Measurements from ENCODE around the gene LRRC4C.
"Not testable (repeated sequence)": the region's sequence is repeated elsewhere in the genome, so short reads cannot be mapped to it uniquely, and the experiment has no call there.

Gene LRRC4C

GRCh38 chr11:40203606-40204005 is 1255.8 kb downstream of the LRRC4C start:
- Histone ChIP-seq H3K4me2 (ENCODE audit: low read length) (no peak overlapping the region), H3K9me3 (replicated peaks; ENCODE audit: low read length) (peaks cover 10% of the 10 kb centered on the region), H3K36me3 (ENCODE audit: insufficient read depth, low read length) (no peaks in the 10 kb centered on the region), H3K4me3 (ENCODE audit: low read length) (no peak overlapping the region), H3K27me3 (ENCODE audit: control insufficient read depth, insufficient read depth, low read length) (no peaks in the 10 kb centered on the region), H3K4me1 (ENCODE audit: control insufficient read depth, insufficient read depth, low read length) (no peaks in the 10 kb centered on the region), H3K9ac (ENCODE audit: low read depth, low read length) (no peak overlapping the region)

- no peaks in the 10 kb centered on the region for H3K4me1 ChIP-seq (ENCODE audit: control insufficient read depth, insufficient read depth, low read length)
- no peak overlapping the region for H3K4me2 ChIP-seq (ENCODE audit: low read length)
- no peak overlapping the region for H3K9ac ChIP-seq (ENCODE audit: low read depth, low read length)
- H3K9me3 ChIP-seq (replicated peaks; ENCODE audit: low read length) = peaks cover 10% of the 10 kb centered on the region
- H3K36me3 ChIP-seq (ENCODE audit: insufficient read depth, low read length) = no peaks in the 10 kb centered on the region
- no peak overlapping the region for H3K4me3 ChIP-seq (ENCODE audit: low read length)
- H3K27me3 ChIP-seq (ENCODE audit: control insufficient read depth, insufficient read depth, low read length) = no peaks in the 10 kb centered on the region
These were observed 1256.7 kb downstream of the LRRC4C start for GRCh38 chr11:40202589-40203270.

- not testable (repeated sequence) for H3K4me3 ChIP-seq (ENCODE audit: low read length); H3K27me3 ChIP-seq (ENCODE audit: control insufficient read depth, insufficient read depth, low read length); H3K36me3 ChIP-seq (ENCODE audit: insufficient read depth, low read length); H3K4me2 ChIP-seq (ENCODE audit: low read length); H3K4me1 ChIP-seq (ENCODE audit: control insufficient read depth, insufficient read depth, low read length); H3K9ac ChIP-seq (ENCODE audit: low read depth, low read length); H3K9me3 ChIP-seq (replicated peaks; ENCODE audit: low read length)
These were observed 1266.9 kb downstream of the LRRC4C start for GRCh38 chr11:40192590-40192989.

GRCh38 chr11:40190294-40190693 is 1269.2 kb downstream of the LRRC4C start:
- Histone ChIP-seq H3K9ac (ENCODE audit: low read depth, low read length) (no peak overlapping the region), H3K4me1 (ENCODE audit: control insufficient read depth, insufficient read depth, low read length) (no peaks in the 10 kb centered on the region), H3K4me3 (ENCODE audit: low read length) (no peak overlapping the region), H3K4me2 (ENCODE audit: low read length) (no peak overlapping the region), H3K27me3 (ENCODE audit: control insufficient read depth, insufficient read depth, low read length) (no peaks in the 10 kb centered on the region), H3K36me3 (ENCODE audit: insufficient read depth, low read length) (no peaks in the 10 kb centered on the region), H3K9me3 (replicated peaks; ENCODE audit: low read length) (peaks cover 3% of the 10 kb centered on the region)

- H3K9me3 ChIP-seq (replicated peaks; ENCODE audit: low read length) = peaks cover 3% of the 10 kb centered on the region
- H3K36me3 ChIP-seq (ENCODE audit: insufficient read depth, low read length) = no peaks in the 10 kb centered on the region
- no peak overlapping the region for H3K4me2 ChIP-seq (ENCODE audit: low read length)
- no peaks in the 10 kb centered on the region for H3K4me1 ChIP-seq (ENCODE audit: control insufficient read depth, insufficient read depth, low read length)
- H3K27me3 ChIP-seq (ENCODE audit: control insufficient read depth, insufficient read depth, low read length) = no peaks in the 10 kb centered on the region
- no peak overlapping the region for H3K4me3 ChIP-seq (ENCODE audit: low read length)
- H3K9ac ChIP-seq (ENCODE audit: low read depth, low read length) = no peak overlapping the region
These were observed 1270.6 kb downstream of the LRRC4C start for GRCh38 chr11:40188848-40189247.

- H3K9ac ChIP-seq (ENCODE audit: low read depth, low read length) = no peak overlapping the region
- H3K4me3 ChIP-seq (ENCODE audit: low read length) = no peak overlapping the region
- peaks cover 3% of the 10 kb centered on the region for H3K9me3 ChIP-seq (replicated peaks; ENCODE audit: low read length)
- no peak overlapping the region for H3K4me2 ChIP-seq (ENCODE audit: low read length)
- H3K27me3 ChIP-seq (ENCODE audit: control insufficient read depth, insufficient read depth, low read length) = no peaks in the 10 kb centered on the region
- no peaks in the 10 kb centered on the region for H3K36me3 ChIP-seq (ENCODE audit: insufficient read depth, low read length)
- H3K4me1 ChIP-seq (ENCODE audit: control insufficient read depth, insufficient read depth, low read length) = no peaks in the 10 kb centered on the region
These were observed 1272.2 kb downstream of the LRRC4C start for GRCh38 chr11:40187295-40187694.

GRCh38 chr11:40186437-40187263 is 1272.8 kb downstream of the LRRC4C start:
- Histone ChIP-seq H3K36me3 (ENCODE audit: insufficient read depth, low read length) (no peaks in the 10 kb centered on the region), H3K9me3 (replicated peaks; ENCODE audit: low read length) (no peaks in the 10 kb centered on the region), H3K9ac (ENCODE audit: low read depth, low read length) (no peak overlapping the region), H3K27me3 (ENCODE audit: control insufficient read depth, insufficient read depth, low read length) (no peaks in the 10 kb centered on the region), H3K4me3 (ENCODE audit: low read length) (no peak overlapping the region), H3K4me1 (ENCODE audit: control insufficient read depth, insufficient read depth, low read length) (no peaks in the 10 kb centered on the region), H3K4me2 (ENCODE audit: low read length) (no peak overlapping the region)

- H3K9me3 ChIP-seq (replicated peaks; ENCODE audit: low read length) = no peaks in the 10 kb centered on the region
- no peaks in the 10 kb centered on the region for H3K4me1 ChIP-seq (ENCODE audit: control insufficient read depth, insufficient read depth, low read length)
- H3K9ac ChIP-seq (ENCODE audit: low read depth, low read length) = no peak overlapping the region
- H3K4me3 ChIP-seq (ENCODE audit: low read length) = no peak overlapping the region
- H3K4me2 ChIP-seq (ENCODE audit: low read length) = no peak overlapping the region
- H3K27me3 ChIP-seq (ENCODE audit: control insufficient read depth, insufficient read depth, low read length) = no peaks in the 10 kb centered on the region
- no peaks in the 10 kb centered on the region for H3K36me3 ChIP-seq (ENCODE audit: insufficient read depth, low read length)
These were observed 1273.7 kb downstream of the LRRC4C start for GRCh38 chr11:40185793-40186192.

- Histone ChIP-seq H3K27me3 (ENCODE audit: control insufficient read depth, insufficient read depth, low read length) (no peaks in the 10 kb centered on the region), H3K4me1 (ENCODE audit: control insufficient read depth, insufficient read depth, low read length) (no peaks in the 10 kb centered on the region), H3K9ac (ENCODE audit: low read depth, low read length) (no peak overlapping the region), H3K4me2 (ENCODE audit: low read length) (no peak overlapping the region), H3K9me3 (replicated peaks; ENCODE audit: low read length) (no peaks in the 10 kb centered on the region), H3K36me3 (ENCODE audit: insufficient read depth, low read length) (no peaks in the 10 kb centered on the region), H3K4me3 (ENCODE audit: low read length) (no peak overlapping the region)
These were observed 1276.1 kb downstream of the LRRC4C start for GRCh38 chr11:40183073-40184064.

- Histone ChIP-seq H3K4me2 (ENCODE audit: low read length) (no peak overlapping the region), H3K9ac (ENCODE audit: low read depth, low read length) (no peak overlapping the region), H3K4me3 (ENCODE audit: low read length) (no peak overlapping the region), H3K4me1 (ENCODE audit: control insufficient read depth, insufficient read depth, low read length) (no peaks in the 10 kb centered on the region), H3K9me3 (replicated peaks; ENCODE audit: low read length) (no peaks in the 10 kb centered on the region), H3K27me3 (ENCODE audit: control insufficient read depth, insufficient read depth, low read length) (no peaks in the 10 kb centered on the region), H3K36me3 (ENCODE audit: insufficient read depth, low read length) (no peaks in the 10 kb centered on the region)
These were observed 1279.9 kb downstream of the LRRC4C start for GRCh38 chr11:40179541-40179940.

GRCh38 chr11:40178470-40178869 is 1281.0 kb downstream of the LRRC4C start:
- Histone ChIP-seq H3K36me3 (ENCODE audit: insufficient read depth, low read length) (no peaks in the 10 kb centered on the region), H3K4me2 (ENCODE audit: low read length) (no peak overlapping the region), H3K4me3 (ENCODE audit: low read length) (no peak overlapping the region), H3K27me3 (ENCODE audit: control insufficient read depth, insufficient read depth, low read length) (no peaks in the 10 kb centered on the region), H3K4me1 (ENCODE audit: control insufficient read depth, insufficient read depth, low read length) (no peaks in the 10 kb centered on the region), H3K9me3 (replicated peaks; ENCODE audit: low read length) (no peaks in the 10 kb centered on the region), H3K9ac (ENCODE audit: low read depth, low read length) (no peak overlapping the region)

Measured in skeletal muscle satellite cell (primary cell).